ENCODE data around the gene HSPA5. TPM values are rescaled to one million over a fixed set of nuclear protein-coding genes. Genes with fewer than 3 reads are reported as not detected.

Gene HSPA5
- total and polyA plus RNA-seq, 2 donors (not counting 1 experiment from before 2014, with no cell fraction given): 40.1 to 94.5 TPM

- DNase-seq (no peak), ATAC-seq (ENCODE audit: low read depth) (peak; percentile 2)
- Histone ChIP-seq H3K36me3 (replicated peaks in 1 of 2; ENCODE audit: control extremely low read depth in 1 of 2, control insufficient read depth in 1 of 2, extremely low read depth in 1 of 2, insufficient read depth in 2 of 2, low read length in 1 of 2) (peaks cover under 1 to 1% of the 10 kb centered on the region in 2 experiments), H3K4me1 (ENCODE audit: control insufficient read depth in 2 of 2, insufficient read depth in 2 of 2, low read length in 2 of 2) (peaks cover 16 to 22% of the 10 kb centered on the region in 2 donors), H3K4me3 (ENCODE audit: control extremely low read depth in 1 of 5, extremely low read depth in 1 of 5, insufficient read depth in 1 of 5, low read depth in 2 of 5, low read length in 4 of 5) (peak overlapping the region; percentile 74 to 99 (median 98)), H2AFZ (ENCODE audit: insufficient read depth, low read depth, low read length, poor library complexity, severe bottlenecking) (peak overlapping the region; percentile 100), H3K9me3 (ENCODE audit: control extremely low read depth in 1 of 3, control insufficient read depth in 2 of 3, insufficient read depth in 1 of 3, low read length in 2 of 3) (peaks cover 0 to 2% (median 0%) of the 10 kb centered on the region in 3 donors), H3K79me2 (ENCODE audit: control insufficient read depth, insufficient read depth, low read length) (peaks cover 89% of the 10 kb centered on the region), H3K27ac (ENCODE audit: low read length in 2 of 2) (peak overlapping the region; percentile 91 to 98), H4K20me1 (ENCODE audit: control insufficient read depth, insufficient read depth, low read length, poor library complexity, severe bottlenecking) (peaks cover 11% of the 10 kb centered on the region), H3K4me2 (replicated peaks; ENCODE audit: low read depth, low read length, poor library complexity, severe bottlenecking) (peak overlapping the region; percentile 98), H3K9ac (ENCODE audit: low read length) (peak overlapping the region; percentile 99), H3K27me3 (replicated peaks in 1 of 4; ENCODE audit: control extremely low read depth in 1 of 4, control insufficient read depth in 3 of 4, insufficient read depth in 4 of 4, low read length in 3 of 4) (no peaks in the 10 kb centered on the region)
- intact Hi-C loops (cut with micrococcal nuclease): loop anchor here (1.0 to 2.0 kb wide), 6 partner anchors 11 to 418 kb away; partner anchors contain the start of genes GAPVD1, GOLGA1, HSPA5 and NR6A1
- Mint-ChIP-seq H3K27ac (peak overlapping the region; percentile 96), H3K27me3 (no peaks in the 10 kb centered on the region), H3K9me3 (ENCODE audit: insufficient read depth) (no peaks in the 10 kb centered on the region), H3K4me1 (peaks cover 37% of the 10 kb centered on the region), H3K4me3 (peak overlapping the region; percentile 97)
- ChIA-PET CTCF (no interaction called here), POLR2A (no interaction called here)
- WGBS (ENCODE audit: insufficient coverage): 0% methylated on average over 26 of the region's 26 CpGs
- TF ChIP-seq EZH2 (IDR thresholded peaks at IDR 0.05; ENCODE audit: borderline replicate concordance, insufficient read depth, low read depth, low read length, poor library complexity, severe bottlenecking): no peak
- TF ChIP-seq, protein P1, sequence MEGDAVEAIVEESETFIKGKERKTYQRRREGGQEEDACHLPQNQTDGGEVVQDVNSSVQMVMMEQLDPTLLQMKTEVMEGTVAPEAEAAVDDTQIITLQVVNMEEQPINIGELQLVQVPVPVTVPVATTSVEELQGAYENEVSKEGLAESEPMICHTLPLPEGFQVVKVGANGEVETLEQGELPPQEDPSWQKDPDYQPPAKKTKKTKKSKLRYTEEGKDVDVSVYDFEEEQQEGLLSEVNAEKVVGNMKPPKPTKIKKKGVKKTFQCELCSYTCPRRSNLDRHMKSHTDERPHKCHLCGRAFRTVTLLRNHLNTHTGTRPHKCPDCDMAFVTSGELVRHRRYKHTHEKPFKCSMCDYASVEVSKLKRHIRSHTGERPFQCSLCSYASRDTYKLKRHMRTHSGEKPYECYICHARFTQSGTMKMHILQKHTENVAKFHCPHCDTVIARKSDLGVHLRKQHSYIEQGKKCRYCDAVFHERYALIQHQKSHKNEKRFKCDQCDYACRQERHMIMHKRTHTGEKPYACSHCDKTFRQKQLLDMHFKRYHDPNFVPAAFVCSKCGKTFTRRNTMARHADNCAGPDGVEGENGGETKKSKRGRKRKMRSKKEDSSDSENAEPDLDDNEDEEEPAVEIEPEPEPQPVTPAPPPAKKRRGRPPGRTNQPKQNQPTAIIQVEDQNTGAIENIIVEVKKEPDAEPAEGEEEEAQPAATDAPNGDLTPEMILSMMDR (IDR thresholded peaks at IDR 0.05): no peak
Observed at GRCh38 chr9:125189011-125189360, 52.2 kb downstream of the HSPA5 start.

Small RNAs within 50 kb of the gene (small RNA-seq; reads per million reads assigned to genes)
- not detected for gene AL354710.1 (ENCODE audit: insufficient read length, low read depth, low replicate concordance)

Other genes with a start within 250 kb of the HSPA5 start
- 19.8 and 21.4 TPM in 2 replicates for gene SCAI, start 97.8 kb downstream of the HSPA5 start, total RNA-seq
- 3.8 and 4.8 TPM in 2 replicates for gene SCAI, start 97.8 kb downstream of the HSPA5 start, polyA plus RNA-seq
- 36.1 and 38.6 TPM in 2 replicates for gene PPP6C, start 51.5 kb downstream of the HSPA5 start, total RNA-seq
- 12.1 and 15.9 TPM in 2 replicates for gene PPP6C, start 51.5 kb downstream of the HSPA5 start, polyA plus RNA-seq
- gene RABEPK, start 40.8 kb downstream of the HSPA5 start, total RNA-seq: 9.0 and 11.6 TPM in 2 replicates
- gene RABEPK, start 40.8 kb downstream of the HSPA5 start, polyA plus RNA-seq: 8.8 and 12.2 TPM in 2 replicates
- gene GAPVD1, start 20.5 kb upstream of the HSPA5 start, total RNA-seq: 61.2 and 65.3 TPM in 2 replicates
- 11.8 and 14.7 TPM in 2 replicates for gene GAPVD1, start 20.5 kb upstream of the HSPA5 start, polyA plus RNA-seq